ENCODE data around the gene NRP1.

The NRP1 gene

GRCh38 chr10:33288127-33288526 lies 46.3 kb downstream of the NRP1 start:
- no peak for ATAC-seq

GRCh38 chr10:33287112-33287511 lies 47.4 kb downstream of the NRP1 start:
- ATAC-seq, result no peak

GRCh38 chr10:33286157-33286934 lies 48.1 kb downstream of the NRP1 start:
- ATAC-seq, result no peak

DNA sequence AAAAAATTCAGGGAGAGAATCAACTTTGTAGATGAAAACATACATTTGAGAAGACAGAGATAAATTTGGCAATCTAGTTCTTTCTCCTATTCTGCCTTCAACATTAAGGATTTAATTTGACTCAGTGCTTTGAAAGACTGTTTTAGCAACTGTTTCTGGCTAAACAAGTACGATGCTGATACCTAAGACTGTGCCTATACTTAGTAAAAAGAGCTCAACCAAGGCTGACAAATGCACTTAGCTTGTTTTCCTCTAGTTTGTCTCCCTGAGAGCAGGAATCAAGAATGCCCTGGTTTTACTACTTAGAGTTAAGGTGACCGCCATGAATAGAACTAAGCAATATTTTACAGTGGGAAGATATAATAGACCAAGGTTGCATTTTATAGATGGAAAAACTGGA lies 49.5 kb downstream of the NRP1 start:
- ATAC-seq, result no peak

- no peak for ATAC-seq
These were observed 54.5 kb downstream of the NRP1 start for GRCh38 chr10:33279811-33280602.

- no peak for ATAC-seq
These were observed 55.2 kb downstream of the NRP1 start for GRCh38 chr10:33279276-33279675.

GRCh38 chr10:33278198-33278597 lies 56.3 kb downstream of the NRP1 start:
- no peak for ATAC-seq

GRCh38 chr10:33277135-33277536 lies 57.3 kb downstream of the NRP1 start:
- no peak for ATAC-seq

DNA sequence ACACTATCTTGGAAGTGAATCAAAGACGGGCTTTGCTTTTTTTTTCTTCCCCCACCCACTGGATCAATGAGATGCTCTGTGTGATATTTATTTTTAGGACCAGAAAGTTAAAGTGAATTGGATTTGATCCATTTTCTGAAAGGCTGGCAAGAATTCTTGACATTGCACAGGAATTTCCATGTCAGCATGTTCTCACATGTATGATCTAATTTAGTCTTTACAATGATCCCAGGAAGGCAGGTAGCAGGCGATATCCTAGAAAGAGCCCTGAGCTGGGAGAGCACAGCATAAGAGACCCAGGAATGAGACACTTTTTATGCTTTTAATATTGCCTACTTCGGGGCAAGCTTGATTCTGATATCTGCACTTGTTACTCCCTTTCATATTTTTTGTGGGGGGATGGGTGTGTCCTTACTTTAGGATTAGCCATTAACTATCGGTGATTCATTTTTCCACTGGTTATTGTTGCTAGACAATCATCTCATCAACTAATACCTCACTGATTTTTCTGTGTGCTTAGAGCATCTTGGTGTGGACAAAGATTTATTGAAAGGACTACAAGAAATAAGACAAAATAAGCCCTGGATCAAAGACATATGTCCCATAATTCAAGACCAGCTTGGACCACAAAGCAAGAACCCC lies 58.1 kb downstream of the NRP1 start:
- ATAC-seq, result no peak

- ATAC-seq, result no peak
These were observed 60.2 kb downstream of the NRP1 start for GRCh38 chr10:33274096-33274785.

- ATAC-seq, result no peak
These were observed 61.0 kb downstream of the NRP1 start for GRCh38 chr10:33273295-33274002.

DNA sequence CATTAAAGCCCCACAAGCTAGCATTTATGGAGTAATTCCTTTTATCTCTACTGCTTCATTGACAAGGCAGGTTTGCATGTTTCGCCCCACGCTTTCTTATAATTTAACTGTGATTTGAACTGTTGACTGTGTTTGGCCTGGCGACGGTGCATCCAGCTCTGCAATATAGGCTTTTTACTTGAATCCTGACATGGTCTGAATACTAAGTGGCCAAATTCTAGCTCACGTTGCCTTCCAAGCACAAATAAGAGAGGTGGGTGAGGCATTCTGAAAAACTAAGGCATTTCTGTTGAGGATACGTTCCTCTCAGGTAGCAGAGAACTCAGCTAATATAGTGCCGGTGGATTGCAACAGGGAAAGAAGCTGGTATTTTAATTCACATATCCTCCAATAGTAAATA lies 61.8 kb downstream of the NRP1 start:
- ATAC-seq, result no peak

- no peak for ATAC-seq
These were observed 62.4 kb downstream of the NRP1 start for GRCh38 chr10:33271969-33272583.

DNA sequence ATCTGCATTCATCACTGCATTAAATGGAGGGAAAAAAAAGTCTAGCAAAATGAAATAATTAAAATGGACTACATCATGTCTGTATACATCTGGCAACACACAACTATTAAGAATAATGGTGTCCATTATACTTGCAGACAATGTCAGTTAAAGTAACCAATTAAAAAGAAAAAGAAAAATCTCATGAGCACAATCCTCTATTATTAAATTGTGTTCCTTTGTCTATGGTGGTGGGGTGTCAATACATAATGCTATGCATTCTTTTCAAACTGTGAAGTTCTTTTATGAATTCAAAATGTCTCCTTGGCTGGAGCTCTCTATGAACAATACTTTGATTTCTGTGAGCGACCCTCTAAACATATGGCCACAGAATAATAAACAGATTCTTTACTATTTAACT lies 63.5 kb downstream of the NRP1 start:
- ATAC-seq, result no peak

DNA sequence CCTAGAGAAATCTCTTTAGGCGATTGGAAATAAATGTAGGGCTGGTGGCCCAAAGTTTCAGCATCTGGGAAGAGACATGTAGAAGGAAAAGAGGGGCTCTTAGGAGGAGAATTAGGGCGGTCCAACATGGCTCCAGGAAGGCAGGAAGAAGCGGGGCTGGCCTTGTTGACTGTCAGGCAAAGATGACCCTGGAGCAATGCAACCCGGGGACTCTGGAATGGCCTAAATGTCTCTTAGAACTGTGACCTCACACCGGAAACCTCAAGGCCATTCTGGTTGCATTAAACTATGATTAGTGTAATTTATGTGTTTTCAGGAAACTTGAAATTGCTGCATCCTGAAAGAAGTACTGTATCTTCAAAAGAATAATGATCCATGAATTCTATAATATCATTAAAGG lies 66.8 kb downstream of the NRP1 start:
- ATAC-seq, result no peak

DNA sequence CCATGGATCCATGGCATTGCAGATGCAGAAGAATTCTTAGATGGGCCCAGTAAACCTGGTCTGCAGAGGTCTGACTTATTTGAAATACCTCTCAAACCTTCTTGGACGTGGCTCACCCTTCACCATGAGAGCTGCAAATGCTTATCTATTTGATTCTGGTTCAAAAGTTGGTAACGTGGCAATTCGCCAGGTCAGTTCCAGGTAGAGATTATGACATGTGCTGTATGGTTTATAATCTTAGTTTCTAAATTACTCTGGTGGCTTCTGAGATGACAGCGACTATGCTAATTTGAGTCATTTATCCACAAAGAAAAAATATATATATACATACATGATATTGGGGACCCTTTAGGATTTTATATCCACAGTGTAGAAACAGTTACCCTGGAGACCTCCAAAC lies 68.8 kb downstream of the NRP1 start:
- ATAC-seq, result peak; percentile 13 to 42

- ATAC-seq, result no peak
These were observed 71.0 kb downstream of the NRP1 start for GRCh38 chr10:33263453-33263852.

DNA sequence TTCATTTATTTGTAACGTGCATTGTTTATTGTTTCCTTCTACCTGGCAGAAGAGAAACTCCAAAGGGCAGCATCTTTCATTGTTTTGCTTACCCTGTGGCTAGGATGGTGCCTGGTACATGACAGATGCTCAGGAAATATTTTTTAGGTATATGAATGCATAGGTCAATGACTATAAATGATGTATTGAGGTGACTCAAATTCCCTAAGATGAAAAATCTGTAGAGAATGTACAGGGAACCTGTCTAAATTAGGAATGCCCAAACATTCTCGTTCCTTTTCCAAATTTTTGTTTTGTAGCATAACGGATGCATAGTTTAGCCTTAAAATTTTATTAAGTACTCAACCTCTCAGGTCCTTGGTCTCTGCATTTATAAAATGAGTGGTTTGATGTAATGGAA lies 71.6 kb downstream of the NRP1 start:
- no peak for ATAC-seq

DNA sequence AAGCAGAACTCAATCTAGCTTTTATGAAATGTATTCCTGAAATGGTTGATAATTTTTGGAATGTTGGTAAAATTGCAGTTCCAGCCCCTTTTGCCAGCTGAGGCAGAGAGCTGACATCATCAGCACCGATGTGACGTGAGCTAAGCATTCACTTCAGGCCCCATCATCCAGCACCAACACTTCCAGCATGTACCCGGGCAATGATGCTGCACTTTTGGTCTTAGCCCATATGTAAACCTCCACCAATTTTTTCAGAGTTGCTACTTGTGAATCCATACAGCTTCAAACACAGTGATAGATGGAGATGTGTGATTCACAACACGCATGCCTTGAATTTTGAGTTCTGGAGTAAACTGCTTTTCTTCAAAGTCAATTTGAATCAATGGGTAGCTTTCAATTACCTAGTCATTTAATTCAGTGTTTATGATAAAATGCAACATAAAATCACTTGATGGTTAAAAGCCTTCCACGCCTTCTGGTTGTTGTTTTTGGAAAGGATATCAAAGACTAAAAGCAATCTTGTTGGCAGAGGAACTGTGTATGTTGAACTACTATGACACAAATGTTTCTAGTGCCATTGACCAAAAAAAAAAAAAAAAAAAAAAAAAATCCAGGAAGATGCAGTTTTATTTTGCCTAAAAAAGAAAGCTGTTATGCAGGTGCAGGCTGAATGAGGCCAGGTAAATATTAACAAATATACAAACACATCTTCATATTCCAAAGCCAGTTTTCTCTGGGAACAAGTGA lies 73.9 kb downstream of the NRP1 start:
- ATAC-seq, result no peak

GRCh38 chr10:33258967-33259366 lies 75.5 kb downstream of the NRP1 start:
- ATAC-seq, result no peak

- no peak for ATAC-seq
These were observed 76.9 kb downstream of the NRP1 start for GRCh38 chr10:33257439-33258080.
